ENCODE results near the gene ADO. TPM values are rescaled to one million over a fixed set of nuclear protein-coding genes. Genes with fewer than 3 reads are reported as not detected.

Gene ADO
- polyA plus RNA-seq, 12 donors = 13.1 to 24.5 (median 15.6) TPM; not detected in 1

GRCh38 chr10:62816331-62817120 lies 12.0 kb downstream of the ADO start, which contains the start of gene EGR2:
TSS of gene EGR2 (minus strand) at chr10:62816366. CDS start at chr10:62816029, 337 bp downstream.
- peak; percentile 95 for DNase-seq

DNA sequence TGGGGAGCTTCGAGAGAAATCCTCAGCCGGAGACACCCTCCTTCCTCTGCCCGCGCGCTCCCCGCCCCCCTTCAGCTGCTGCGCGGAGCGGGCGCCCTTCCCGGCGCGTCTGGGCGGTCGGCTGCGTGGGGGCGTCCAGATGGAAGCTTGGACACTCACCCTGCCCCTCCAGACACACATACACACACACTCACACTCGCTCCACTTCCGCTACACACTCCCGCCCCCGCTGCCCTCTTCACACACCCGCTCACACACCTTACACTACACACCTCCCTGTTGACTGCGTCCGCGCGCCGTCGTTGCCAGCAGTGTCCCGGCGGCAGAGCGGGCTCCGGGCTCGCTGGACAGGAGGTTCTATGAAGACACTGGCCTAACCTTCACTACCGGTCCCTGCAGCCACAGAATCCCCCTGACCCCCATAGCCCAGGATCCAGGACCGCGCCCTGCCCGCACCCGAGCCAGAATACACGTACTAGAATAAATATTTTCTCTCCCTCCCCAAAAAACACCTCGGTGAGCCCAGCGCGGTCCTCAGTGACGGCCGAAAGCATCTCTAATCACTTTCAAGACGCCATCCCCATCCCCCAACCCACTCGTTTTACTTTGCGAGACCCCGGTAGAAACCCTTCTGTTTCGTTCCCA lies 12.7 kb downstream of the ADO start:
- DNase-seq = peak; percentile 70

GRCh38 chr10:62817766-62818425 lies 13.4 kb downstream of the ADO start:
- peak; percentile 77 for DNase-seq

GRCh38 chr10:62818426-62819011 lies 14.0 kb downstream of the ADO start:
- peak; percentile 4 for DNase-seq

DNA sequence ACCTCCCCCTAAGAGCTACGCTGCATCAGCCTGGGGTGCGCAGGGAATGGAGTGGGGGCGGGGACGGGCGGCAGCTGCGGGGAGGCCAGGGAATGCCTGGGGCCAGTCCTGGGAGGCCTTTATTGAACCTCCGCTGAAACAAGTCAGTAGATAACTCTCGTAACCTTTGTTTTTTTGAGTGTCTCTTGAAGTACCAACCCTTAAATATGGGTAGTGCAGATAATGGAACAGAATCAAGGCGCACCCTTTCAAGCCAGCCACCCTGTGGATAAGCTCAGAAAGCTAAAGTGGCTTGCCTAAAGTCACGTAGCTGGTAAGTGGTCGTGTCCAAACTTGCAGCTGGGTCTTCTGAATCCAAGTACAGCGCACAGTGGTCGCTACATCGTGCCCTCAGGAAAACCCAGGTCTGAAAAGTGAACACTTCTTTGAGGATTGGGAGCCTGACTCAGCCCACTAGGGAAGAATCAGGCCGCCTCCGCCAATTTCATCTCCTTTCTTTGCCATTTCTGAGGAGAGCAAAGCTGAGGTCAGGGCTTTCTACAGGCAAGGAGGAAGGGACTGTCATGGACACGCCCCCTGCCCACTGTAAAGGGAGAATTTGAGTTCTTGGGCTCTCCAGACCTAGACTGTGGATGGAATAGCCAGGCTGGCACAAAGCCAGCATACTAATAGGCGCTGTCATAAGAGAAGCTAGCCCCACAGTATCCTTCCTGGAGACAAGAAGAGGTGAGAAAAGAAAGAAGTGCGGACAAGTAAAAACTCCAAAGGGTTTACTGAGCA lies 14.8 kb downstream of the ADO start:
- DNase-seq = peak; percentile 19

DNA sequence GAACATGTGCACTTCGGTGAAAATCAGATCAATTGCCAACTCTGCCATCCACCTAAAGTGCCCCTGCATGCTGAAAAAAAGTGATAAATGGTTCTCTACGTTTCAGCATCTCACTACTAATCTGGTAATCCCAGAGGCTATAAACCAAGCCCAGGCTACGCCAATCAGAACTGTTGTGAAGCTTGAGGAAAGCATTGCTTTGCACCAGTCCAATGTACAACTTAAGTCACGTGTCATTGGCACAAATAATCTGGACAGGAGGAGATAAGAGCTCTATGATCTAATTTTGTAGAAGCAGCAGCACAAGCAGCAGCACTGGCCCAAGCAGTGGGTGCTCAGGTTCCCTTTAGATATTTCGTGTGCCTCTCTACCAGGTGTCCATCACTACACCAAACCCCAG lies 16.1 kb downstream of the ADO start:
- DNase-seq = no peak

- DNase-seq = no peak
Measured at GRCh38 chr10:62826273-62826672, 21.8 kb downstream of the ADO start.

DNA sequence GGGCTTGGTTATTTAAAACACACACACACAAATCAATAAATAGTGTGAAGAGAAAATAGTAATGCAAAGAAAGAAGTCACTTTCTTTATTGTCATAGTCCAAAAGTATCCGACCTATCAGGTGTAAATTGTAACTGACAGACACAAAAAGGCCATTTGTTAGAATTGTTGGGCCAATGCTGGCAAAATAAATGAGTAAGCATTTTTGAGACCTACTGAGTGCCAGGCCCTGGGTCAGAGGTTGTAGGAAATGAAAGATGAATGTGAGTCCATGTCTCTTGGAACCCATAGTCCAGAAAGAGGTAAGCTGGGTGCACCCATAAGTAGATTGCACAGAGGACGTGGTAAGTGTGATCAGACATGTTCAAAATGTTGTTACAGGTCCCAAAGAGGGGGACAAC lies 25.1 kb downstream of the ADO start:
- DNase-seq = no peak

GRCh38 chr10:62830679-62831078 lies 26.2 kb downstream of the ADO start:
- no peak for DNase-seq

DNA sequence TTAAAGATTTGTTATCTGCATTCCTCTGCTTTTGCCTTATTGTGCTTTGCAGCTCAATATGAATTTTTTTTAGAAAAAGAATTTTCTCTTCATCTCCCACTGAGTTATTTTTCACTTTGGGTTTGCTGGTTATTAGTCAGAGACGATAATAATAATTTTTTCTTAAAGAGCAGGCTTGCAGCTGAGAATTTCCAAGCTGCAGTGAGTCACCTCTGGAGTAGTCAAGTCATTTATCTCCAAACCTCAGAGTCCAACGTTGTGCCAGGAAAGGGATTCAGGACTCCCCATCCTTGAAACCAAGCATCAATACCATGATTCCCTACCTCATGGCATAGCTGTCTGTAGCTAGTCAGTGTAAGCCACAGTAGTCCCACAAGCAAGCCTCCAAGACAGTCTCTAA lies 26.8 kb downstream of the ADO start:
- DNase-seq = no peak

- no peak for DNase-seq
Measured at GRCh38 chr10:62839590-62839989, 35.1 kb downstream of the ADO start.

DNA sequence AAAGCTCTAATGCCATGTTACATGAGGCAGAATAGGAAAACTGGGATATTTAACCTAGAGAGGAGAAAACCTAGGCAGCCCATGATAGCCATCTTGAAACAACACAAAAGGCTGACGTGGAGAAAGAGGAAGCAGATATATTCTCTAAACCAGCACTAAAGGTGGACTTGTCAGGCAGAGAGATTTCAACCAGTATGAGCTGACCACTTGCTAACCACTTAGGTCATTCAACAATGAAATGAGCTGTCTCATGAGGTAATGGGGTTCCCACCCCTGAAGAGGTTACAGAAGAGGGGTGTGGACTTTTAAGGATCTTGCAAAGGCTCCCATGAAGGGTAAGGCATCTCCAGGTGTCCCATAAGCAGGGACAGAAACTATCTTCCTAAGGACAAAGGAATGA lies 38.5 kb downstream of the ADO start:
- DNase-seq = no peak

GRCh38 chr10:62843600-62843999 lies 39.1 kb downstream of the ADO start:
- no peak for DNase-seq

GRCh38 chr10:62844280-62845011 lies 39.9 kb downstream of the ADO start:
- DNase-seq = no peak

DNA sequence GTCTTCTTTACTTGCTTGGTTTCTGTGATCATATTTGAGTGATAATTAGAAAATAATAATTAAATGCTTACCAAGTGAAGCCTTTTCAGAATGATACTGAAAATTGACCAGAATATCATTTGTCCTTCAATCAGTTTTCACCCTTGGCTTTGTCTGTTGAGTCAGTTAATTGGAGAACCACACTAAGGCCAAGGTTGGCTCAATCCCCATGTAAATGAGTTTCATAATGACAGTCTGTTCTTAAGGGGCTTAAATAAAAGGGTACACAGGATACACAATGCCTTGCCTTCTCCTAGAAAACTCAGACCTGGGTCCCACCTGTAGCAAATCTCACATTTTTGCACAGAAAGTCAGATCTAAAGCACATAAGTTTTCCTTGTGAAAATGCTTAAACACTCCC lies 42.9 kb downstream of the ADO start:
- DNase-seq = no peak

- no peak for DNase-seq
Measured at GRCh38 chr10:62850646-62851045, 46.1 kb downstream of the ADO start.

DNA sequence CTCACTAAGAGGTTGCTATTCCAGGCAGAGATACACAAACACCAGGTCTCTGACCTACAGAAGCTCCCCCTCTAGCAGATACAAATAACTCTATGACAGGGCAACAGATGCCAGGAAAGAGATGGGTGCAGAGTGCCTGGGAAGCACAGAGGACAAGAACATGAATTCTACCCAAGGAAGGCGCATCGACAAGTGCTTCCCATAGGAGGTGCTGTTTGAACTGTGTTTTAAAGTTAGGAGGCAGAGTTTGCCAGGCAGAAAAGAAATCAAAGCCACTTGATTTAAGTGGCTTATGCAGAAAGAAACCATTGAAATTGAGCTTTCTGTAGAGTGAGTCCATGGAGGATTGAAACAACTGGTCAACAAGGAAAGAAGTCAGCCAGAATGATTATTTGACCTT lies 46.9 kb downstream of the ADO start:
- DNase-seq = no peak

GRCh38 chr10:62852961-62853702 lies 48.6 kb downstream of the ADO start:
- no peak for DNase-seq

DNA sequence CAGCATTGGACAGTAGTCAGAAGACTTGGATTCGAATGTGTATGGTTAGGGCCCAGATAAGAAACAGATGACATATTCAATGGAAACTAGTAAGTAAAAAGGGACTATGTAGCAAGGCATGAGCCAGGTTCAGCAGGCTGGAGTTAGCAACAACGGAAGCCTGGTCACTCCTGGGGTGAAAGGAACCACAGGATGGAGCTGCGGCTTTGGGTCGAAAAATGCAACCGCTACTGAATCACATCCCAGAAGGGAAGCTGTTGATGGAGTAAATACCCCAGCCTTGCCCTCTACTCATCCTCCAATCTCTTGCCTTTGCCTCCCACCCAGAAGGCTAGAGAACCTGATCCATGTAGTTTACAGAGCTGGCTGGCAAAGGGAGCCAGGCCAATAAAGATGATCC lies 49.2 kb downstream of the ADO start:
- DNase-seq = no peak

GRCh38 chr10:62856021-62856420 lies 51.5 kb downstream of the ADO start:
- DNase-seq = no peak
